Measurements from ENCODE around the gene ASTN1. TPM values are rescaled to one million over a fixed set of nuclear protein-coding genes. Genes with fewer than 3 reads are reported as not detected.

Gene ASTN1
- total RNA-seq, 2 experiments from 2014 or later, result not detected

DNA sequence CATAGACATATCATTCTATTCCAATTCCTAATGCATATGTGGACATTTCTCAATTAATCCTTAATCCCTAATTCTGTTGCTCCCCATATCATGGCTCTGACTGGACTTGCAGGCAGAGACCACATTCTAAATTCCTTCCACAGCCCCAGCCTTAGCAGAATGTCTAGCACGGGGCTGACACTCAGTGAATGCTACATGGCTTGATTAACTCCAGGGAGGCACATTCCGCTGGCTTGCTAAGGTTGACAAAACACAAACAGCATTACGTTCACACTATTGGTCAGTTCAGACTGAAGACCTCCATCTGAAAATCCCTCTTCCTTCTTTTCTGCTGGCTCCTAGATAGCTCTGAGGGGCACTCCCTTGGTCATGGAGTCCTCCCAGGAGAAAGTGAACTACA lies 119.4 kb downstream of the ASTN1 start:
- Mint-ChIP-seq H3K4me3 (no peak overlapping the region), H3K27me3 (peaks cover 2% of the 10 kb centered on the region), H3K27ac (no peak overlapping the region), H3K4me1 (ENCODE audit: low read depth) (no peaks in the 10 kb centered on the region), H3K9me3 (no peaks in the 10 kb centered on the region), H3K36me3 (no peaks in the 10 kb centered on the region)
- no peak for DNase-seq
- CTCF ChIA-PET, result no interaction called here
- POLR2A ChIA-PET, result no interaction called here
- intact Hi-C loops (cut with micrococcal nuclease), result no loop called here

DNA sequence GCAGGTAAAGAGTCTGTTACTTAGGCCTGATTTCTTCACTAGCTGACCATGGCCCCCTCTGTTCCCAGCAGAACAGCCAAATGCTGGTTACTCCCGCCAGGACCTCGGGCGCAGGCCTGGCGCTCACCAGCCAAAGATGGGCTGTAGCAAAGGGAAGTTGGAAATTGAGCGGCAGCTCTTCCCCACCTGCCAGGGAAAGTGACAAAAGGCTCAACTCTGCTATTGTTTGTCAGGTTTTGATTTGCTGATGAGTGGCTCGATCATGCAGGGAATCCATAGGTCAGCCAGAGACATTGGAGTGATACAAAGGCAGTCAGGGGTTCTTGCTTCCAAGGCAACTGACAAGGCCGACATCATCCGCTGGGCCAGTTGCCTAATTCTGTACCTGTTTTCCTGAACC lies 120.1 kb downstream of the ASTN1 start:
- no peak for DNase-seq
- Mint-ChIP-seq H3K27ac (no peak overlapping the region), H3K4me1 (ENCODE audit: low read depth) (no peaks in the 10 kb centered on the region), H3K36me3 (no peaks in the 10 kb centered on the region), H3K27me3 (peaks cover under 1% of the 10 kb centered on the region), H3K4me3 (no peak overlapping the region), H3K9me3 (no peaks in the 10 kb centered on the region)
- intact Hi-C loops (cut with micrococcal nuclease), result no loop called here
- POLR2A ChIA-PET, result no interaction called here
- CTCF ChIA-PET, result no interaction called here

DNA sequence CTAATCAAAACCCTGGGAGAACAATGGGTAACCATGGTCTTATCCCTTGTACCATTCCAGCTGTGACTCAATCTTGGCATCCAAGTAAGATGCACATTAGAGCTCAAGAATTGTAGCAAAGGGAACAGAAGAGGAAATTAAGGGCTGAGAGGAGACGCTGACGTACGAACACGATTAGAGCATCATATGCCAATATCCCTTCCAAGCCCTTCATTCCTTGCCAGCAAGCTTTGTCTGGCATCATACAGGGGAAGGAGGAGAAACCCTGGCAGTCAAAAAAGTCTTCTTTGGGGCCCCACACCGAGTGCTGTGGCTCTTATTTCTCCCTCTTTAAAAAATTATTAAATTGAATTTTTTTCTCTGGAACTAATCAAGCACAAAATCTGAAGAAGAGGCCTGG lies 120.9 kb downstream of the ASTN1 start:
- intact Hi-C loops (cut with micrococcal nuclease), result no loop called here
- ChIA-PET CTCF (no interaction called here), POLR2A (no interaction called here)
- Mint-ChIP-seq H3K4me1 (ENCODE audit: low read depth) (no peaks in the 10 kb centered on the region), H3K27me3 (no peaks in the 10 kb centered on the region), H3K27ac (no peak overlapping the region), H3K4me3 (no peak overlapping the region), H3K36me3 (no peaks in the 10 kb centered on the region), H3K9me3 (no peaks in the 10 kb centered on the region)
- no peak for DNase-seq

DNA sequence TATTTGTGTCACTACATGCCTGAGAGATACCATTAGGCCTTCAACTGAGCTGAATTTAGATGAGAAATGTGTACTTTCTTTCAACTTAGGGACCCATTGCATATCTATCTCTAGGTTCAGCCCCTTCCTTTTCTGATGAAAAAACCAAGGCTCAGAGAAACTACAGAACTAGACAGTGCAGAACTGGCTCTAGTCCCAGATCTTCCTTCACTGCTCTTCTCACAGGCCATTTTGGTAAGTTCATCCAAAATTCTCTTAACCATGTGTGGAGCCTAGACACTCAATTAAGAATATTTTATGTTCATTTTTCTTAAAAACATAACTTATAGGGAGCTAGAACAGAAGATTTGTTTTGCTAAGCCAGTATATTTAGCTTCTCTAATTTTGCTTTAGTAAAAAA lies 128.9 kb downstream of the ASTN1 start:
- H3K9me3 Mint-ChIP-seq, result no peaks in the 10 kb centered on the region
- no peak overlapping the region for H3K27ac Mint-ChIP-seq
- ChIA-PET POLR2A (no interaction called here), CTCF (no interaction called here)
- intact Hi-C loops (cut with micrococcal nuclease), result no loop called here
- H3K4me3 Mint-ChIP-seq, result no peak overlapping the region
- H3K27me3 Mint-ChIP-seq, result peaks cover 2% of the 10 kb centered on the region
- H3K4me1 Mint-ChIP-seq (ENCODE audit: low read depth), result no peaks in the 10 kb centered on the region
- no peak for DNase-seq
- H3K36me3 Mint-ChIP-seq, result no peaks in the 10 kb centered on the region

DNA sequence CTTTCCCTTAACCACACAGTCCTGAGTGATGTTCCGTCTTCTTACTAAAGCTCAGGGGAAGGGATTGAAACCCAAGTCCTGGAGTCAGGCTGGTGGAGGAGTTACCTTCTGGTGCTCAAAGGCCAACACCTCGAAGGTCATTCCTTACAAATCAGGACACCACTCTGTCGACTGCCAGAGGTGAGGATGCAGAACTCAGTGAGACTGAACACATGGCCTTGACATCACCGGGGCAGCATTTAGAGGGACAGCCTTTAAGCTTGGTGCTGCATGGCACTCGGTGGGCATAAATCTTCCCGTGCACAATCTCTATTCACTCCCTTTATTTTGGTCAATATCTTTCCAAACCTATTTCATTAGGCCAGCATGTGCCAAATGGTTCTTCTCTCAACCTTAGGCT lies 130.9 kb downstream of the ASTN1 start:
- Mint-ChIP-seq H3K27me3 (peaks cover 2% of the 10 kb centered on the region), H3K36me3 (no peaks in the 10 kb centered on the region), H3K27ac (no peak overlapping the region), H3K9me3 (no peaks in the 10 kb centered on the region), H3K4me1 (ENCODE audit: low read depth) (no peaks in the 10 kb centered on the region), H3K4me3 (no peak overlapping the region)
- ChIA-PET POLR2A (no interaction called here), CTCF (no interaction called here)
- no peak for DNase-seq
- intact Hi-C loops (cut with micrococcal nuclease), result no loop called here

DNA sequence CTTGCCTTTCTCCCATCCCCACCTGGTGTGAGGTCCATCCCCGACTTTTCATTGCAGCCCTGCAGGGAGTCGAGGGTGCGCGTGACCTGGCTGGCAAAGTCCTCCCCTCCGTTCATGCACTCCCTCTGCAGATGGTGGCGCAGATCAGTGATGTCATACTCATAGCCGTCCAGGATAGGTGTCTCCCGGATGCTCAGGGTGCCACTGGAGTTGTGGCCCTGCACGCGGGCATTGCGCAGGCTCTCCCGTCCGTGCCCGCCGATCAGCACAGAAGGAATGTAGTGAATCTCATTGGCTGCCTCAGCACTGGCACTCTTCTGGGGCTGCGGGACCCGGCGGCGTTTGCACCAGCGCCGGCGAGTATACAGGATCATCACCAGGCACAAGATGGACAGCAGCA lies 132.1 kb downstream of the ASTN1 start:
- Mint-ChIP-seq H3K9me3 (no peaks in the 10 kb centered on the region), H3K4me1 (ENCODE audit: low read depth) (no peaks in the 10 kb centered on the region), H3K27ac (no peak overlapping the region), H3K4me3 (no peak overlapping the region), H3K27me3 (peaks cover 2% of the 10 kb centered on the region), H3K36me3 (no peaks in the 10 kb centered on the region)
- no peak for DNase-seq
- POLR2A ChIA-PET, result no interaction called here
- intact Hi-C loops (cut with micrococcal nuclease), result no loop called here
- CTCF ChIA-PET, result no interaction called here

DNA sequence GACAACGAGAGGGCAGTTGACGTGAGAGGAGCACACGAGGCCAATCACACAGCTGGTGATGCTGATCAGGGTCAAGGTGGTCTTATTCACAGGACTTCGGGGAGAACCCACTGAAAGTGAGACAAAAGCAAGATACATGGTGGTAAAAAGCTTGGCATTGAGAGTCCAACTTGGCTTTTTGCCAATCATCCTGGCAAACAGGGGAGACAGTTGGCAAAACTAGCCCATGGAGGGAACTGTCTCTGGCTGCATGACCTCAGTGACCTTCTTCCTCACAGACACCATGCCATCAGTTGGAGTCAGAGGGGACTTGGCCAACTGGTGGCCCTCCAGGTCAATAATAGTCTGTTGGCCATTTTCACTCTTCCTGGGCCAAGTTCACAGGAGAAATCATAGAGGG lies 139.9 kb downstream of the ASTN1 start:
- DNase-seq, result no peak
- Mint-ChIP-seq H3K4me3 (no peak overlapping the region), H3K36me3 (no peaks in the 10 kb centered on the region), H3K27me3 (no peaks in the 10 kb centered on the region), H3K4me1 (ENCODE audit: low read depth) (no peaks in the 10 kb centered on the region), H3K9me3 (no peaks in the 10 kb centered on the region), H3K27ac (no peak overlapping the region)
- POLR2A ChIA-PET, result no interaction called here
- CTCF ChIA-PET, result no interaction called here
- intact Hi-C loops (cut with micrococcal nuclease), result no loop called here

DNA sequence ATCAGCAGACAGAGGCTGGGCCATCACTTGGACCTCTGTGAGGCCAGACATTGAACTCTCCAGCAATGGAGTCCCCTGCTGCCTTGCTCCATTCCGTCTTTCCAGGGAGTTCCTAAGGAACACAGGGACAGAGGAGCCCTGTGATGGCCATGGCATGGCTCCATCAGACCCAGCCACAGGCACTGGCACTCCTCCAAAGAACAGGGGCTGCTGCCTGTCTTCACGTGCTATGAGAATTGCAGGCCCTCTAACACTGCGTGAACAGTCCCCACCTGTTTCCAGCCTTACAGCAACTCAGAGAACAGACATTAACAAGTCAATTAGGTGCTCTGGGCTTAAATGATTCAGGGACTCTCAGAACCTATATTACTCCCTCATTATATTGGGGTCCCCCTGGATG lies 140.8 kb downstream of the ASTN1 start:
- Mint-ChIP-seq H3K4me3 (no peak overlapping the region), H3K9me3 (no peaks in the 10 kb centered on the region), H3K27ac (no peak overlapping the region), H3K27me3 (no peaks in the 10 kb centered on the region), H3K4me1 (ENCODE audit: low read depth) (no peaks in the 10 kb centered on the region), H3K36me3 (no peaks in the 10 kb centered on the region)
- intact Hi-C loops (cut with micrococcal nuclease), result no loop called here
- ChIA-PET CTCF (no interaction called here), POLR2A (no interaction called here)
- DNase-seq, result no peak

DNA sequence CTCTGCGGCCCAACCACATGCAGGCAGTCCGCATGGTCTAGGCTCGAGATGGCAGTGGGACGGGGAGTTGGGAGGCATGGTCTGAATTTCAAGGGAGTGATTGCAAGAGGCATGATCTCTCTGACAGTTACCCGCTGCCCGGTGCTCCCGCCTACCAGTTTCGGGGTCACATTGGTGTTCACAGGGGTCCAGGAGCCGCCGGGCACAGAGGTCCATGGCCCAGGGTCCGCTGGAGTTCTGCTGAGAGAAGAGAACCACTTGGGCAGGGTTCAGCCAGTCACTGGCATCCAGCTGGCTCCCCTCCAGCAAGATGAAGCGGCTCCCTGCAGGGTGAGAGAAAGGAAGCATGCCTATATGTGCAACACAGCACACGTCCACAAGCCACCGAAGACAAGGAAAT lies 141.3 kb downstream of the ASTN1 start:
- DNase-seq, result no peak
- ChIA-PET POLR2A (no interaction called here), CTCF (no interaction called here)
- no peaks in the 10 kb centered on the region for H3K9me3 Mint-ChIP-seq
- no peak overlapping the region for H3K27ac Mint-ChIP-seq
- intact Hi-C loops (cut with micrococcal nuclease), result no loop called here
- no peak overlapping the region for H3K4me3 Mint-ChIP-seq
- H3K27me3 Mint-ChIP-seq, result no peaks in the 10 kb centered on the region
- H3K36me3 Mint-ChIP-seq, result no peaks in the 10 kb centered on the region
- no peaks in the 10 kb centered on the region for H3K4me1 Mint-ChIP-seq (ENCODE audit: low read depth)

DNA sequence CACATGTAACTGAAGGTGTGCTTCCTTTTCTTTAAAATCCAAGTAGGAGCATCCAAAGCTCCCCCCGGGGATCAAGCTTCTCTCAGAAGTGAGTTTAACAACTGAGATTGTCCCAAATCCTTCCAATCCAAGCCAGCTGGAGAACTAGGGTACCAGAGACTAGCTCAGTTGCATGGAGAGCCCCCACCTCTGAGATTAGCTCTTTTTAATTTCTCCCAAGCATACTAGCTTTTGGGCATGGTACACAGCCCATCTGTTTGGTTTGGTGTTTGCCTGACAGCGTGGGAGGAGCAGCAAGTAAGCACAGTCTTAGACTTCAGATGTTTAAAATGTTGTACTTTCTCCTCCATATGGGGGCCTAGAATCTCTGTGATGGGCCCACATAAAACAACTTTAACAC lies 142.8 kb downstream of the ASTN1 start:
- Mint-ChIP-seq H3K36me3 (no peaks in the 10 kb centered on the region), H3K27ac (no peak overlapping the region), H3K4me3 (no peak overlapping the region), H3K9me3 (peaks cover 3% of the 10 kb centered on the region), H3K27me3 (no peaks in the 10 kb centered on the region), H3K4me1 (ENCODE audit: low read depth) (no peaks in the 10 kb centered on the region)
- intact Hi-C loops (cut with micrococcal nuclease), result no loop called here
- POLR2A ChIA-PET, result no interaction called here
- CTCF ChIA-PET, result no interaction called here
- DNase-seq, result no peak

DNA sequence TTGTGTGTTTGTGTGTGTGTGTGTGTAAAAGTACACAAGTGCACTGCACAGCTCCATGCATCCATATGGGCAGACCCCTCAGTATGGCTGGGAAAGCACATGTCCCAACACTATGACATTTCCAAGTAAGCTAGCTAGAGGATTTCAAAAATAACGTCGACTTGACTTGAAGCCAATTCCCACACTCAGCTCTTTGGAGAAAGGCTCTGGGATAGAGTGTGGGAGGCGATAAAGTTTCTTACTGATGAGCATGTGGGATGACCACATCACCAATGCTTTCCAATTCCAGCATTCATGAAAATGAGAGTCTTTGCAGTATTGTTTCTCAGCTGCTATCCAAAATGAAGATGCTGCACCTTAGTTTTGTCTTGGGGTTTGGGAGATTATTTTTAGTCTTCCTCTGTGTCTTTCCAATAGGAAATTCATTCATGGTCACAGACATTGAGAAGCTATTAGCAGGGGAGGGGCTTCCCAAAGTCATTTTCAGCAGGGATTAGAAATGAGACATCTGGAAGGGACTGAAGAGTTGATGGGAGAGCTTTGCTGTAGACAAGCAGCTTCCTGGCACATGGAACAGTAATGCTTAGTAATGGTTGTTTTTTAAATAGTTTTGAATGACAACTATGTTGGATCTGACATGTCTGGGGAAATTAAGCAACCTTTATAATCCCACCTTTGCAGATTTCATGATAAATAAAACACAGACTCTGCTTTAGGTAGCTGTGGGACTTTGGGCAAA lies 143.5 kb downstream of the ASTN1 start:
- Mint-ChIP-seq H3K27ac (no peak overlapping the region), H3K27me3 (no peaks in the 10 kb centered on the region), H3K4me3 (no peak overlapping the region), H3K36me3 (no peaks in the 10 kb centered on the region), H3K4me1 (ENCODE audit: low read depth) (no peaks in the 10 kb centered on the region), H3K9me3 (peaks cover 3% of the 10 kb centered on the region)
- CTCF ChIA-PET, result no interaction called here
- POLR2A ChIA-PET, result no interaction called here
- no peak for DNase-seq
- intact Hi-C loops (cut with micrococcal nuclease), result no loop called here

DNA sequence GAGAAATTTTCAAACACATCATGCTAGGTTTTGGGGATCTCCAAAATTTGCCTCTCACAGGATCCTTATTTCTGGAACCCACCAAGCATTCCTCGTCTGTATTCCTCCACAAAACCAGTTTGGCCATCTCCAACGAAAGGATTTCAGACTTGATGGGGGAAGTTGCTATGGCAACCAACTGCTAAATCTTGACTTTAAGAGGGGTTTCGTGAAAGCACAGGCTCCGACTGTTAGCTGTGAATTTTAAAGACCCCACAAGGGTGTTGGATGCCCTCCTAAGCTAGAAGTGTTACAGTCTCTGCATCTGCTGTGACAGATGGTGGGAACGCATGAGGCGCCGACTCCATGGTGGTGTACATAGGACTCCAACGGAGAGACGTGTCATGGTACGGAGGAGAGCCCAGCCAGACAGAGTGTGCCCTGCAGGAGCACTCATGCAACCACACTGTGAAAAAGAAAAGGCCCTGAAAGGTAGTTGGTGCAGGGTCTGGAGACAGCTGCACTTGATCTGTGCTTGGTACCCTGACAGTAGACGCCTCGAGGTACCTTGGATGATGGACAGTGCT lies 147.1 kb downstream of the ASTN1 start:
- ChIA-PET POLR2A (no interaction called here), CTCF (no interaction called here)
- H3K9me3 Mint-ChIP-seq, result peaks cover 3% of the 10 kb centered on the region
- no peaks in the 10 kb centered on the region for H3K36me3 Mint-ChIP-seq
- no peaks in the 10 kb centered on the region for H3K27me3 Mint-ChIP-seq
- DNase-seq, result no peak
- no peak overlapping the region for H3K4me3 Mint-ChIP-seq
- intact Hi-C loops (cut with micrococcal nuclease), result no loop called here
- no peak overlapping the region for H3K27ac Mint-ChIP-seq
- no peaks in the 10 kb centered on the region for H3K4me1 Mint-ChIP-seq (ENCODE audit: low read depth)

DNA sequence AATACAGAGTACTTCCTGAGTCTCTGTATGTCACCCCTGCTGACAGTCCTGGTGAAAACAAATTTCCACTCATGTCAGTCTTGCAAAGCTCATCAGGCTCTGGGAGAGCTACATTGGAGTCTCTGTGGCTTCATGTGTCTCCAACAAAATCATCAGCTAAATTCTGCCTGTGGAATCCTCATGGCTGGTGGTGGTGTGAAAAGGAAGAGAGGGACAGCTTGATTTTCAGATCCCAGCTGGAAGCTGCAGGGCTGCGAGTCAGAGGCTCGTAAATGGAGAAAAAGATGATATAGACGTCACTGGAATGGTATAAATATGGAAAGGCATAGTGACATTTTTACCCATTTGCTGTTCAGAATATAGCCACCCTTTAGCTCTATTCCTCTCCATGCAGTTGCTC lies 150.2 kb downstream of the ASTN1 start:
- Mint-ChIP-seq H3K36me3 (no peaks in the 10 kb centered on the region), H3K27me3 (no peaks in the 10 kb centered on the region), H3K27ac (no peak overlapping the region), H3K4me3 (no peak overlapping the region), H3K9me3 (peaks cover 3% of the 10 kb centered on the region), H3K4me1 (ENCODE audit: low read depth) (no peaks in the 10 kb centered on the region)
- ChIA-PET POLR2A (no interaction called here), CTCF (no interaction called here)
- intact Hi-C loops (cut with micrococcal nuclease), result no loop called here
- no peak for DNase-seq
